Measurements from ENCODE around the gene TPGS1.

TPGS1 gene

GRCh38 chr19:556611-557382, 49.5 kb downstream of the TPGS1 start:
- H3K36me3 ChIP-seq (ENCODE audit: control insufficient read depth, insufficient read depth, low read length), result no peaks in the 10 kb centered on the region
- H3K9me3 ChIP-seq (ENCODE audit: control insufficient read depth, low read length), result no peaks in the 10 kb centered on the region
- H3K79me2 ChIP-seq, result no peaks in the 10 kb centered on the region
- H3K4me2 ChIP-seq (ENCODE audit: low read length), result no peak overlapping the region
- no peaks in the 10 kb centered on the region for H3K27me3 ChIP-seq (ENCODE audit: control insufficient read depth, insufficient read depth, low read length)
- H3K4me1 ChIP-seq, result no peaks in the 10 kb centered on the region
- H2AFZ ChIP-seq, result no peak overlapping the region
- H3K9ac ChIP-seq, result no peak overlapping the region
- TF ChIP-seq, protein P1, sequence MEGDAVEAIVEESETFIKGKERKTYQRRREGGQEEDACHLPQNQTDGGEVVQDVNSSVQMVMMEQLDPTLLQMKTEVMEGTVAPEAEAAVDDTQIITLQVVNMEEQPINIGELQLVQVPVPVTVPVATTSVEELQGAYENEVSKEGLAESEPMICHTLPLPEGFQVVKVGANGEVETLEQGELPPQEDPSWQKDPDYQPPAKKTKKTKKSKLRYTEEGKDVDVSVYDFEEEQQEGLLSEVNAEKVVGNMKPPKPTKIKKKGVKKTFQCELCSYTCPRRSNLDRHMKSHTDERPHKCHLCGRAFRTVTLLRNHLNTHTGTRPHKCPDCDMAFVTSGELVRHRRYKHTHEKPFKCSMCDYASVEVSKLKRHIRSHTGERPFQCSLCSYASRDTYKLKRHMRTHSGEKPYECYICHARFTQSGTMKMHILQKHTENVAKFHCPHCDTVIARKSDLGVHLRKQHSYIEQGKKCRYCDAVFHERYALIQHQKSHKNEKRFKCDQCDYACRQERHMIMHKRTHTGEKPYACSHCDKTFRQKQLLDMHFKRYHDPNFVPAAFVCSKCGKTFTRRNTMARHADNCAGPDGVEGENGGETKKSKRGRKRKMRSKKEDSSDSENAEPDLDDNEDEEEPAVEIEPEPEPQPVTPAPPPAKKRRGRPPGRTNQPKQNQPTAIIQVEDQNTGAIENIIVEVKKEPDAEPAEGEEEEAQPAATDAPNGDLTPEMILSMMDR (IDR thresholded peaks at IDR 0.05), result no peak
- H3K4me3 ChIP-seq (ENCODE audit: low read depth, low read length), result no peak overlapping the region
- no peak overlapping the region for H3K27ac ChIP-seq

DNA sequence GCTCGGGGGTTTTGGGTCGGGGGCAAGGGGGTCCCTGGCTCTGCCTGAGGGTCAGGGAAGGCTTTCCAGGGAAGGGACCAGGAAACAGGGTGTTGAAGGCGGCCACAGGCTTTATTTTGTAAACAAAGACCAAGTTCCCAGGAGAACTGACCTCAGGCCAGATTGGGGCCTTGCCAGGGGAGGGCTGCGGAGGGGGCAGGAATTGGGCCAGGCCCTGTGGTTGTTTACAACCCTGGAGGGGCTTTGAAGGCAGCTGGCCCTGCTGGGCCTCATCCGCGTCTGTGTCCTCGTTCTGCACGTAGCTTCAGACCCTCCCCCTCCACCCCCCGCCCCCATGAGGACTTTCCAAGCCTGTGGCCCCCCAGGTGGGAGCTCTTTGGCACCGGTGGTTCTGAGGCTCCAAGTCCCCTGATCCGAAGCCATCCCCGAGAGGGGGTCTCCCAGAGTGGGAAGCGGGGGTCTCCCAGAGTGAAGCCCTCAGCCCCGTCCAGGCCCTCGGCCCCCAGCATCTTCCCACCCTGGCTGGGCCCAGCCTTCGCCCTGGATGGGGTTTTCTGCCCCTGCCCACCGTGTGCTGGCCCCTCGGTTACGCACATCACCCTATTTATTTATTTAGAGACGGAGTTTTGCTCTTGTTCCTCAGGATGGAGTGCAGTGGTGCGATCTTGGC, 51.6 kb downstream of the TPGS1 start:
- no peak overlapping the region for H3K4me2 ChIP-seq (ENCODE audit: low read length)
- no peaks in the 10 kb centered on the region for H3K27me3 ChIP-seq (ENCODE audit: control insufficient read depth, insufficient read depth, low read length)
- H3K36me3 ChIP-seq (ENCODE audit: control insufficient read depth, insufficient read depth, low read length), result no peaks in the 10 kb centered on the region
- no peak overlapping the region for H3K9ac ChIP-seq
- TF ChIP-seq, protein P1 (IDR thresholded peaks at IDR 0.05), result no peak
- H3K4me1 ChIP-seq, result no peaks in the 10 kb centered on the region
- H3K27ac ChIP-seq, result no peak overlapping the region
- H2AFZ ChIP-seq, result no peak overlapping the region
- no peak overlapping the region for H3K4me3 ChIP-seq (ENCODE audit: low read depth, low read length)
- H3K79me2 ChIP-seq, result no peaks in the 10 kb centered on the region
- no peaks in the 10 kb centered on the region for H3K9me3 ChIP-seq (ENCODE audit: control insufficient read depth, low read length)

- no peaks in the 10 kb centered on the region for H3K27me3 ChIP-seq (ENCODE audit: control insufficient read depth, insufficient read depth, low read length)
- no peak overlapping the region for H3K27ac ChIP-seq
- H3K79me2 ChIP-seq, result no peaks in the 10 kb centered on the region
- no peaks in the 10 kb centered on the region for H3K36me3 ChIP-seq (ENCODE audit: control insufficient read depth, insufficient read depth, low read length)
- no peak overlapping the region for H3K4me2 ChIP-seq (ENCODE audit: low read length)
- TF ChIP-seq, protein P1 (IDR thresholded peaks at IDR 0.05), result no peak
- H3K4me1 ChIP-seq, result no peaks in the 10 kb centered on the region
- H3K4me3 ChIP-seq (ENCODE audit: low read depth, low read length), result no peak overlapping the region
- H3K9me3 ChIP-seq (ENCODE audit: control insufficient read depth, low read length), result no peaks in the 10 kb centered on the region
- H3K9ac ChIP-seq, result no peak overlapping the region
- no peak overlapping the region for H2AFZ ChIP-seq
Observed at GRCh38 chr19:560121-560520, 52.8 kb downstream of the TPGS1 start.

DNA sequence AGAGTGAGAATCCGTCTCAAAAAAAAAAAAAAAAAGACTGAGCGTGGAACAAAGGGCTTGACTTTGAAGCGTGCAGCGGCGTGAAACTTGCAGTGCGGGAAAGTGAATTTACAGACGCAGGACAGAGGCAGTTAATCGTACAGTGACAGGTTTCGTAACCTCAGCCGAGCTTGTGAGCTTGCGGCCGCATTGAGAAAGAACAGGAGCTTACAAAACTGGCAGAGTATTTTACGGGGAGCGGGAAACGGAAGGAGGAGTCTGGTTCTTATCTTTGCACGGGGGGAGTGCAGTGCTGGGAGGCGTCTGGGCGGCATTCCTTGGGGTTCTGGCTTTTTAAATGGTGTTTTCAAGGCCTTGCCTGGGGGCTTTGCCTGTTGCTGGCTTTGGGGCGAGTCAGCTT, 59.1 kb downstream of the TPGS1 start:
- Histone ChIP-seq H3K27me3 (ENCODE audit: control insufficient read depth, insufficient read depth, low read length) (no peaks in the 10 kb centered on the region), H3K79me2 (no peaks in the 10 kb centered on the region), H3K4me3 (ENCODE audit: low read depth, low read length) (no peak overlapping the region), H3K9me3 (ENCODE audit: control insufficient read depth, low read length) (no peaks in the 10 kb centered on the region), H3K27ac (no peak overlapping the region), H3K4me1 (no peaks in the 10 kb centered on the region), H3K9ac (no peak overlapping the region), H3K4me2 (ENCODE audit: low read length) (no peak overlapping the region), H2AFZ (no peak overlapping the region), H3K36me3 (ENCODE audit: control insufficient read depth, insufficient read depth, low read length) (no peaks in the 10 kb centered on the region)
- TF ChIP-seq, protein P1 (IDR thresholded peaks at IDR 0.05), result no peak

All from parathyroid adenoma (tissue), 2 donors.